Lower leg skin (tissue), 3 donors: ENCODE measurements around the gene PDE4A.

ENCODE experiments used
- CTCF ChIP-seq, 3 donors: fragments of 450-650 bp; IDR thresholded peaks; one replicate each; pipeline ENCODE4 v1.5.1; 2016; ENCODE audit warnings: antibody characterized with exemption in 3 of 3, mild to moderate bottlenecking in 3 of 3, moderate library complexity in 2 of 3
- POLR2A ChIP-seq, 2 donors: fragments of 450-650 bp; IDR thresholded peaks; one replicate each; pipeline ENCODE4 v1.6.1; 2016 to 2017; ENCODE audit warnings: antibody characterized with exemption in 2 of 2, mild to moderate bottlenecking in 1 of 2, moderate library complexity in 1 of 2

GRCh38 chr19:10516671-10517286 lies 96.4 kb downstream of the PDE4A start:
- TF ChIP-seq POLR2A (IDR thresholded peaks at IDR 0.05) = no peak
- no peak for TF ChIP-seq CTCF (IDR thresholded peaks at IDR 0.05)
